Right cardiac atrium (tissue), 5 donors: ENCODE results near the gene CGN. TPM values are rescaled to one million over a fixed set of nuclear protein-coding genes. Genes with fewer than 3 reads are reported as not detected.

Experiments
- ATAC-seq, 2 donors: fragments of 200-7000 bp; cut with Tn5 transposase; one replicate each; pipeline versions ENCODE4 v1.8.0 to v1.9.1; 2020; ENCODE audit warnings: moderate library complexity in 2 of 2, mild to moderate bottlenecking in 1 of 2
- DNase-seq, 3 donors: peaks; one replicate each; pipeline ENCODE4 v3.0.0-alpha.2; 2020
- H3K27ac ChIP-seq: one replicate; pipeline ENCODE4 v1.5.1; 2013; ENCODE audit warnings: mild to moderate bottlenecking, low read length, control low read depth, moderate library complexity
- H3K27me3 ChIP-seq: one replicate; pipeline ENCODE4 v1.6.1; 2013; ENCODE audit not compliant: control insufficient read depth, insufficient read depth
- H3K4me1 ChIP-seq: one replicate; pipeline ENCODE4 v1.6.1; 2013; ENCODE audit warnings: low read length; ENCODE audit not compliant: control insufficient read depth, insufficient read depth
- H3K4me3 ChIP-seq: one replicate; pipeline ENCODE4 v1.5.1; 2013; ENCODE audit warnings: low read length, control low read depth
- H3K9me3 ChIP-seq: one replicate; pipeline ENCODE4 v1.6.1; 2013; ENCODE audit warnings: low read length; ENCODE audit not compliant: control insufficient read depth
- WGBS: extraction: QIAGEN DNeasy Blood & Tissue Kit; methylation state at CpG from one replicate; pipeline ENCODE4 v1.1.7; 2013; 5-methylcytosine and 5-hydroxymethylcytosine counted together
- intact Hi-C, 4 donors: fragments of 100-400 bp; cut with DNase I; formaldehyde crosslinking; loops; one replicate each; pipeline versions ENCODE4 v1.11.0 to v1.14.0; 2022 to 2023
- polyA plus RNA-seq: library from polyadenylated mRNA; stranded (reverse); fragments of 200-250 nt; gene quantifications from one replicate; pipeline ENCODE4 v1.2.3, GENCODE V29; 2013
- total RNA-seq, 4 donors: library from RNA; stranded (reverse); fragmentation: NEBNext Ultra II Directional; extraction: Animal tissue kit (Norgen Biotek cat#: 25700); gene quantifications; one replicate each; pipeline ENCODE4 v1.2.1, GENCODE V29; 2021
- donor health status: healthy with polysubstance abuse.
- donor health status: DM: no; HTN: yes; CAD: no.
- donor health status: DM: no; HTN: no; CAD: no.
- donor health status: DM: no; HTN: yes; CAD: no; lungs with severe emphysema.
- donor health status: DM: yes; HTN: yes; CAD: no.

Gene CGN
- total and polyA plus RNA-seq, 5 donors, result 0.18 to 0.77 (median 0.47) TPM

DNA sequence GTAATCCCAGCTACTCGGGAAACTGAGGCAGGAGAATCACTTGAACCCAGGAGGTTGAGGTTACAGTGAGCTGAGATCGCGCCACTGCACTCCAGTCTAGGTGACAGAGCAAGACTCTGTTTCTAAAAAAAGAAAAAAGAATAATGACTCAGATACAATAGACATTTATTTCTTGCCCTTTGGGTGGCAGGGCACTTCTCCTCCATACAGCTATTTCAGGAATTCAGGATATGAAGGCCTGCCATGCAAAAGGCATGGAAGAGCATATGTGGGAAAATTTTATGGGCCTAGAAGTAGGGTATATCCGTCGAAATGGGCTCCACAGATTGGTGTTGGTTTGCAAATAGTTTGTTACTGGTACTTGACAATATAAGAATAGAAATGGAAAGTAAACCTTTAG is 31.7 kb upstream of the CGN start:
- no peaks in the 10 kb centered on the region for H3K9me3 ChIP-seq
- ATAC-seq (no peak), DNase-seq (no peak)
- no peaks in the 10 kb centered on the region for H3K4me1 ChIP-seq
- H3K27me3 ChIP-seq, result no peaks in the 10 kb centered on the region
- no peak overlapping the region for H3K4me3 ChIP-seq
- no peak overlapping the region for H3K27ac ChIP-seq
- intact Hi-C loops, result no loop called here
- 78% methylated on average over 5 of the region's 5 CpGs for WGBS

- Histone ChIP-seq H3K27me3 (no peaks in the 10 kb centered on the region), H3K27ac (no peak overlapping the region), H3K4me3 (no peak overlapping the region), H3K9me3 (no peaks in the 10 kb centered on the region), H3K4me1 (no peaks in the 10 kb centered on the region)
- ATAC-seq, result no peak
- 100% methylated on average over 1 of the region's 1 CpG for WGBS
- DNase-seq, result no peak
- intact Hi-C loops, result no loop called here
These were observed 29.2 kb upstream of the CGN start for GRCh38 chr1:151482017-151482416.

GRCh38 chr1:151485685-151486255 is 25.4 kb upstream of the CGN start:
- Histone ChIP-seq H3K4me3 (no peak overlapping the region), H3K9me3 (no peaks in the 10 kb centered on the region), H3K27ac (no peak overlapping the region), H3K27me3 (no peaks in the 10 kb centered on the region), H3K4me1 (no peaks in the 10 kb centered on the region)
- intact Hi-C loops, result no loop called here
- ATAC-seq (no peak), DNase-seq (no peak)
- WGBS, result 44% methylated on average over 5 of the region's 5 CpGs

DNA sequence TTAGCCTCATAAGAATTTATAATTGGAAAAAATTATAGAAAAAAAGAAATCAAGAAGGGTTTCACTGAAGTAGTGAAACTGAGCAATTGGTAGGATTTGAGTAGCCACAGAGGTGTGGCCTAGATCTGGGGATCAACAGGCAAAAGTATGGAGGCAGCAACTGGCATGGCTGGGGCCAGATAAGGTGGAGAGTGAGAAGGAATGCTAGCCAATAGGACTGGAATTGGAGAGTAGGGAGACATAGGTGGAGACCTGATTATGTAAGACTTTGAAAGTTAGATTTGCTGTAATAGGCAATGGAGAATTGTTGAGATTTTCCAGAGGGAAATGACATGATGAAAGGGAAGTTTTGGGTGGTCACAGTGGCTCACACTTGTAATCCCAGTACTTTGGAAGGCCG is 24.6 kb upstream of the CGN start:
- ATAC-seq, result no peak
- intact Hi-C loops, result no loop called here

DNA sequence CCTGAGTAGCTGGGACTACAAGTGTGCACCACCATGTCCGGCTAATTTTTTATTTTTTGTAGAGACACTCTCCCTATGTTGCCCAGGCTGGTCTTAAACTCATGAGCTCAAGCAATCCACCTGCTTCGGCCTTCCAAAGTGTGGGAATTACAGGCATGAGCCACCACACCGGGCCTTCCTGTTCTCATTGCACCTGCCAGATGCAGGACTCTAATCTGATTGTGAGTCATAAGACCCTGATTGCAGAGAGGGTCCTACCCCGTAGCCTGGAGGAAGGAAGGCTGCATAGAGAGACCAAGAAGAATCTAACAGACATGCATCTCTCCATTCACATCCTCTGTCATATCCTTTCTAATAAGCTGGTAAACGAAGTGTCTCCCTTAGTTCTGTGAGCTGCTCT is 19.5 kb upstream of the CGN start:
- H3K27me3 ChIP-seq, result no peaks in the 10 kb centered on the region
- H3K4me1 ChIP-seq, result no peaks in the 10 kb centered on the region
- no peak overlapping the region for H3K4me3 ChIP-seq
- H3K27ac ChIP-seq, result no peak overlapping the region
- 81% methylated on average over 5 of the region's 5 CpGs for WGBS
- no peaks in the 10 kb centered on the region for H3K9me3 ChIP-seq
- no peak for DNase-seq
- no peak for ATAC-seq
- intact Hi-C loops, result no loop called here

More for the DNA sequence above, 24.6 kb upstream of the CGN start:
- Histone ChIP-seq H3K4me1 (no peaks in the 10 kb centered on the region), H3K27me3 (no peaks in the 10 kb centered on the region), H3K9me3 (no peaks in the 10 kb centered on the region), H3K4me3 (no peak overlapping the region), H3K27ac (no peak overlapping the region)
- 86% methylated on average over 1 of the region's 1 CpG for WGBS
- DNase-seq, result no peak

GRCh38 chr1:151492120-151492519 is 19.1 kb upstream of the CGN start:
- H3K27ac ChIP-seq, result no peak overlapping the region
- intact Hi-C loops, result no loop called here
- no peaks in the 10 kb centered on the region for H3K4me1 ChIP-seq
- ATAC-seq (no peak), DNase-seq (no peak)
- H3K9me3 ChIP-seq, result no peaks in the 10 kb centered on the region
- no peaks in the 10 kb centered on the region for H3K27me3 ChIP-seq
- WGBS, result 73% methylated on average over 1 of the region's 1 CpG
- no peak overlapping the region for H3K4me3 ChIP-seq

- no peak overlapping the region for H3K27ac ChIP-seq
- no peaks in the 10 kb centered on the region for H3K9me3 ChIP-seq
- no peak for ATAC-seq
- H3K27me3 ChIP-seq, result no peaks in the 10 kb centered on the region
- intact Hi-C loops, result no loop called here
- DNase-seq, result no peak
- H3K4me3 ChIP-seq, result no peak overlapping the region
- H3K4me1 ChIP-seq, result no peaks in the 10 kb centered on the region
- 75% methylated on average over 3 of the region's 3 CpGs for WGBS
These were observed 18.1 kb upstream of the CGN start for GRCh38 chr1:151493042-151493441.

GRCh38 chr1:151494741-151495281 is 16.4 kb upstream of the CGN start:
- Histone ChIP-seq H3K27ac (no peak overlapping the region), H3K4me3 (no peak overlapping the region), H3K4me1 (no peaks in the 10 kb centered on the region), H3K9me3 (no peaks in the 10 kb centered on the region), H3K27me3 (no peaks in the 10 kb centered on the region)
- DNase-seq (no peak), ATAC-seq (peak in 1 of 2 donors; percentile 20)
- WGBS, result 0% methylated on average over 1 of the region's 1 CpG
- intact Hi-C loops, result no loop called here

DNA sequence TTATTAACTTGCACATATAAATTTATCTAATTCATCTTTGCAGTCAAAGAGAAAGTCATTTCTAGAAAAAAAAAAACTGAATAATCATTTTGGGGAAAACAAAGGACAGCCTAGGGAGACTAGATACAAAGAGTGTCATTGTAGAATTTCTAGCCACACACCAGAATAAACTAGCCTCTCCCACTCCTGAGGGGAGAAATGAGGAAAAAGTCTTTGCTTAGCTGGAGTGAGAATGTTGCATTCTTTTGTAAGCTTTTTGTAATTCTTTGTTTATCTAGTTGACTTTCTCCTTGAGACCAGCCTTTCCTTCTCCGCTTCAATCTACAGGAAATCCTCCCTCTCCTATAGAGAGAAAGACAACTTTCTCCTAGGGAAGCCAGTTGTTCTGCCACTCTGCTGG is 15.9 kb upstream of the CGN start:
- Histone ChIP-seq H3K27ac (no peak overlapping the region), H3K4me3 (no peak overlapping the region), H3K27me3 (no peaks in the 10 kb centered on the region), H3K4me1 (no peaks in the 10 kb centered on the region), H3K9me3 (no peaks in the 10 kb centered on the region)
- 50% methylated on average over 1 of the region's 1 CpG for WGBS
- no peak for DNase-seq
- no peak for ATAC-seq
- intact Hi-C loops, result no loop called here

DNA sequence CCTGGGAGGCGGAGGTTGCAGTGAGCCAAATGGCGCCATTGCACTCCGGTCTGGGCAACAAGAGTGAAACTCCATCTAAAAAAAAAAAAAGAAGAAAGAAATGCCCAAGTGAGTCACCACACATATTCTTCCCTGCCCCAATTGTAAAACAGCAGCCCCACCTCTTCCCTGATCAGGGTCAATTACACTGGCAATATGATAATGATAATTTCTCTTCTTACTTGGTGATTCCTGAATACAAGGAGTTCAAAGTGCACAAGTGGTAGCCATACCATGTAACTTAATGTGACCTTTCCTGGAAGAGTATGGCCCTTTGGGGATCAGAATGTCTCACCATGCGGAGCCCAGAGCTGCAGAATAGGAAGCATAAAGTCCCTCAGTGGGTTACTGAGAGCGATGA is 11.8 kb upstream of the CGN start:
- ATAC-seq, result no peak

GRCh38 chr1:151499930-151500329 is 11.3 kb upstream of the CGN start:
- intact Hi-C loops, result no loop called here
- no peaks in the 10 kb centered on the region for H3K27me3 ChIP-seq
- DNase-seq (no peak), ATAC-seq (no peak)
- no peaks in the 10 kb centered on the region for H3K4me1 ChIP-seq
- H3K9me3 ChIP-seq, result no peaks in the 10 kb centered on the region
- no peak overlapping the region for H3K27ac ChIP-seq
- WGBS, result 90% methylated on average over 1 of the region's 1 CpG
- no peak overlapping the region for H3K4me3 ChIP-seq

More for the DNA sequence above, 11.8 kb upstream of the CGN start:
- Histone ChIP-seq H3K27ac (no peak overlapping the region), H3K4me1 (no peaks in the 10 kb centered on the region), H3K9me3 (no peaks in the 10 kb centered on the region), H3K27me3 (no peaks in the 10 kb centered on the region), H3K4me3 (no peak overlapping the region)
- DNase-seq, result no peak
- intact Hi-C loops, result no loop called here
- 90% methylated on average over 5 of the region's 5 CpGs for WGBS

GRCh38 chr1:151501474-151501873 is 9.7 kb upstream of the CGN start:
- 73% methylated on average over 10 of the region's 10 CpGs for WGBS
- intact Hi-C loops, result no loop called here

More at GRCh38 chr1:151501474-151501873, 9.7 kb upstream of the CGN start:
- H3K27ac ChIP-seq, result no peak overlapping the region
- DNase-seq, result no peak
- H3K4me1 ChIP-seq, result no peaks in the 10 kb centered on the region
- ATAC-seq, result no peak
- H3K27me3 ChIP-seq, result no peaks in the 10 kb centered on the region
- H3K9me3 ChIP-seq, result no peaks in the 10 kb centered on the region
- no peak overlapping the region for H3K4me3 ChIP-seq
